ENCODE measurements around the gene ADAMTSL1. TPM values are rescaled to one million over a fixed set of nuclear protein-coding genes. Genes with fewer than 3 reads are reported as not detected.
A peak's percentile ranks its signal among the peaks of the same experiment; 100 is the strongest.

ADAMTSL1 gene
- total and polyA plus RNA-seq, 2 experiments from 2014 or later: 2.3 to 5.0 TPM

DNA sequence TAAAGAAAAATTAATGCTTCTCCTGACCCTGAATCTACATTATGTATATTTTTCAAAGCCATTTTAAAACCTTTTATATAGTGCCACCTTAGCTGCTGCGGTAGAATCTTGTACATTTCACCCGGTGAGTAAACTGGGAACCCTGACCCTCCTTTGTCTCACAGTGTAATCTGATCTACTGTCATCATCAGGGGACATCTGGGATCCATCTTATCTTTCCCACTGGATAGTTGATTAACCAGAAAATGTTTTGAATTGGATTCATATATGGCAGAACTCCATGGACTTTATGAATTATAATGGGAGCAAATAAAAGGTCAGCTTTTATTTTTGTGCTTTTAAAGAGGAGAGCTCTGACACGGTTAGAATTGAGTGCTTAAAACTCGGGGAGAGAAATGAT lies 95.0 kb downstream of the ADAMTSL1 start:
- peak overlapping the region; percentile 81; the same call in 1 of the 2 replicates for H3K27ac Mint-ChIP-seq

DNA sequence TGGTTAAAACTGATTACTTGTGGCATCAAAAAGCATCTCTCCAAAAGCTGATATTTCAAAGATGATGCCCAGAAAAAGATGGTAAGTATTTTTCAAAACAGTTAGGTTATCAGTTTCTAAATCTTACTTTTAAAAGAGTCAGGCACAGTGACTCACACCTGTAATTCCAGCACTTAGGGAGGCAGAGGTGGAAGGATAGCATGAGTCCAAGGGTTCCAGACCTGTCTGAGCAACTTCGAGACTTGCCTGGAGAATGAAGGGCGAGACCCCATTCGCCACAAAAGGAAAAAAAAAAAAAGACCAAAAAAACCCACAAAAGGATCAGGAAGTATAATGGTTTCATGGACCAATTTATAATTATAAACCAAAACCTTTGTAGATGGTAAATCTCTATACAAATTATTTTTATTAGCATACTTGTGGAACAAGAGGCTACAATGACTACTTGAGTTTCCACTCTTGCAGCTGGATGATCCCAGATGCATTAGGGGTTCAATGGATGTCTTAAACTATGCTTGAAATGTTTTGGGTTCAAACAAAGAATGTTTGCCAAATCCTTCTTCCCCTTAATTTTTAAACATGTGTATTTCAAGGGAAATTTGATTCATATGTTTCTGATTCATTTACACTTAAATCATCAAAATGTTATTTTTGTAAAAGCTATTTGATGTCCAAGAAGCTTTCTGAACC lies 96.1 kb downstream of the ADAMTSL1 start:
- Histone ChIP-seq H3K4me2 (no peak overlapping the region), H3K79me2 (replicated peaks; ENCODE audit: insufficient read depth) (no peaks in the 10 kb centered on the region), H3K27ac (ENCODE audit: low read depth) (no peak overlapping the region), H3K9me2 (ENCODE audit: insufficient read depth) (no peaks in the 10 kb centered on the region), H3K36me3 (ENCODE audit: insufficient read depth) (no peaks in the 10 kb centered on the region), H3K4me3 (no peak overlapping the region), H4K20me1 (replicated peaks; ENCODE audit: insufficient read depth) (no peaks in the 10 kb centered on the region), H2AFZ (no peak overlapping the region), H3F3A (replicated peaks; ENCODE audit: low read depth) (no peaks in the 10 kb centered on the region), H3K27me3 (ENCODE audit: insufficient read depth) (no peaks in the 10 kb centered on the region), H3K4me1 (ENCODE audit: insufficient read depth) (no peaks in the 10 kb centered on the region)
- Mint-ChIP-seq H3K4me3 (no peak overlapping the region), H3K27ac (no peak overlapping the region), H3K27me3 (ENCODE audit: insufficient read depth, low read depth, poor library complexity) (no peaks in the 10 kb centered on the region), H3K4me1 (peaks cover 19% of the 10 kb centered on the region), H3K9me3 (no peaks in the 10 kb centered on the region), H3K36me3 (ENCODE audit: low read depth) (no peaks in the 10 kb centered on the region)
- no peak for ATAC-seq
- no peak for DNase-seq (ENCODE audit: low spot score)
- TF ChIP-seq POLR2AphosphoS5 (IDR thresholded peaks at IDR 0.05; ENCODE audit: low read depth) (no peak), EZH2 (IDR thresholded peaks at IDR 0.05; ENCODE audit: low read depth, unreplicated experiment) (no peak), ZNF331 (CRISPR knock-in tag; IDR thresholded peaks at IDR 0.05; ENCODE audit: low read depth) (no peak), STAT1 (IDR thresholded peaks at IDR 0.05; ENCODE audit: unreplicated experiment) (no peak), ZNF114 (CRISPR knock-in tag; IDR thresholded peaks at IDR 0.05) (no peak)
- TF ChIP-seq, protein P1, sequence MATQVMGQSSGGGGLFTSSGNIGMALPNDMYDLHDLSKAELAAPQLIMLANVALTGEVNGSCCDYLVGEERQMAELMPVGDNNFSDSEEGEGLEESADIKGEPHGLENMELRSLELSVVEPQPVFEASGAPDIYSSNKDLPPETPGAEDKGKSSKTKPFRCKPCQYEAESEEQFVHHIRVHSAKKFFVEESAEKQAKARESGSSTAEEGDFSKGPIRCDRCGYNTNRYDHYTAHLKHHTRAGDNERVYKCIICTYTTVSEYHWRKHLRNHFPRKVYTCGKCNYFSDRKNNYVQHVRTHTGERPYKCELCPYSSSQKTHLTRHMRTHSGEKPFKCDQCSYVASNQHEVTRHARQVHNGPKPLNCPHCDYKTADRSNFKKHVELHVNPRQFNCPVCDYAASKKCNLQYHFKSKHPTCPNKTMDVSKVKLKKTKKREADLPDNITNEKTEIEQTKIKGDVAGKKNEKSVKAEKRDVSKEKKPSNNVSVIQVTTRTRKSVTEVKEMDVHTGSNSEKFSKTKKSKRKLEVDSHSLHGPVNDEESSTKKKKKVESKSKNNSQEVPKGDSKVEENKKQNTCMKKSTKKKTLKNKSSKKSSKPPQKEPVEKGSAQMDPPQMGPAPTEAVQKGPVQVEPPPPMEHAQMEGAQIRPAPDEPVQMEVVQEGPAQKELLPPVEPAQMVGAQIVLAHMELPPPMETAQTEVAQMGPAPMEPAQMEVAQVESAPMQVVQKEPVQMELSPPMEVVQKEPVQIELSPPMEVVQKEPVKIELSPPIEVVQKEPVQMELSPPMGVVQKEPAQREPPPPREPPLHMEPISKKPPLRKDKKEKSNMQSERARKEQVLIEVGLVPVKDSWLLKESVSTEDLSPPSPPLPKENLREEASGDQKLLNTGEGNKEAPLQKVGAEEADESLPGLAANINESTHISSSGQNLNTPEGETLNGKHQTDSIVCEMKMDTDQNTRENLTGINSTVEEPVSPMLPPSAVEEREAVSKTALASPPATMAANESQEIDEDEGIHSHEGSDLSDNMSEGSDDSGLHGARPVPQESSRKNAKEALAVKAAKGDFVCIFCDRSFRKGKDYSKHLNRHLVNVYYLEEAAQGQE (IDR thresholded peaks at IDR 0.05; ENCODE audit: unreplicated experiment): no peak

More for the DNA sequence above, 95.0 kb downstream of the ADAMTSL1 start:
- Histone ChIP-seq H3F3A (replicated peaks; ENCODE audit: low read depth) (no peaks in the 10 kb centered on the region), H2AFZ (no peak overlapping the region), H3K4me1 (ENCODE audit: insufficient read depth) (no peaks in the 10 kb centered on the region), H3K27ac (ENCODE audit: low read depth) (no peak overlapping the region), H3K36me3 (ENCODE audit: insufficient read depth) (no peaks in the 10 kb centered on the region), H3K79me2 (replicated peaks; ENCODE audit: insufficient read depth) (no peaks in the 10 kb centered on the region), H3K4me2 (no peak overlapping the region), H4K20me1 (replicated peaks; ENCODE audit: insufficient read depth) (no peaks in the 10 kb centered on the region), H3K27me3 (ENCODE audit: insufficient read depth) (no peaks in the 10 kb centered on the region), H3K9me2 (ENCODE audit: insufficient read depth) (no peaks in the 10 kb centered on the region), H3K4me3 (no peak overlapping the region)
- ATAC-seq (peak; percentile 45; the same call in 1 of the 3 replicates), DNase-seq (ENCODE audit: low spot score) (peak; percentile 11)
- TF ChIP-seq EZH2 (IDR thresholded peaks at IDR 0.05; ENCODE audit: low read depth, unreplicated experiment) (no peak), ZNF331 (CRISPR knock-in tag; IDR thresholded peaks at IDR 0.05; ENCODE audit: low read depth) (no peak), EZH2phosphoT487 (IDR thresholded peaks at IDR 0.05; ENCODE audit: unreplicated experiment) (no peak), NANOG (IDR thresholded peaks at IDR 0.05; ENCODE audit: borderline replicate concordance) (no peak), JUNB (IDR thresholded peaks at IDR 0.05; ENCODE audit: unreplicated experiment) (no peak), ZNF114 (CRISPR knock-in tag; IDR thresholded peaks at IDR 0.05) (no peak), POLR2AphosphoS5 (IDR thresholded peaks at IDR 0.05; ENCODE audit: low read depth) (no peak), STAT1 (IDR thresholded peaks at IDR 0.05; ENCODE audit: unreplicated experiment) (no peak)
- TF ChIP-seq, protein P1 (IDR thresholded peaks at IDR 0.05; ENCODE audit: unreplicated experiment): no peak
- TF ChIP-seq, protein P2, sequence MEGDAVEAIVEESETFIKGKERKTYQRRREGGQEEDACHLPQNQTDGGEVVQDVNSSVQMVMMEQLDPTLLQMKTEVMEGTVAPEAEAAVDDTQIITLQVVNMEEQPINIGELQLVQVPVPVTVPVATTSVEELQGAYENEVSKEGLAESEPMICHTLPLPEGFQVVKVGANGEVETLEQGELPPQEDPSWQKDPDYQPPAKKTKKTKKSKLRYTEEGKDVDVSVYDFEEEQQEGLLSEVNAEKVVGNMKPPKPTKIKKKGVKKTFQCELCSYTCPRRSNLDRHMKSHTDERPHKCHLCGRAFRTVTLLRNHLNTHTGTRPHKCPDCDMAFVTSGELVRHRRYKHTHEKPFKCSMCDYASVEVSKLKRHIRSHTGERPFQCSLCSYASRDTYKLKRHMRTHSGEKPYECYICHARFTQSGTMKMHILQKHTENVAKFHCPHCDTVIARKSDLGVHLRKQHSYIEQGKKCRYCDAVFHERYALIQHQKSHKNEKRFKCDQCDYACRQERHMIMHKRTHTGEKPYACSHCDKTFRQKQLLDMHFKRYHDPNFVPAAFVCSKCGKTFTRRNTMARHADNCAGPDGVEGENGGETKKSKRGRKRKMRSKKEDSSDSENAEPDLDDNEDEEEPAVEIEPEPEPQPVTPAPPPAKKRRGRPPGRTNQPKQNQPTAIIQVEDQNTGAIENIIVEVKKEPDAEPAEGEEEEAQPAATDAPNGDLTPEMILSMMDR (conservative IDR thresholded peaks at IDR 0.05; ENCODE audit: low read depth in 2 of 2): no peak
- Mint-ChIP-seq H3K27me3 (ENCODE audit: insufficient read depth, low read depth, poor library complexity) (no peaks in the 10 kb centered on the region), H3K4me3 (no peak overlapping the region), H3K36me3 (ENCODE audit: low read depth) (no peaks in the 10 kb centered on the region), H3K4me1 (peaks cover 22% of the 10 kb centered on the region), H3K9me3 (no peaks in the 10 kb centered on the region)
